Left ventricle myocardium inferior (tissue), 1 donor: Measurements from ENCODE around the gene USH2A. TPM values are rescaled to one million over a fixed set of nuclear protein-coding genes. Genes with fewer than 3 reads are reported as not detected.

Experiments used
- DNase-seq: peaks from one replicate; pipeline ENCODE4 v3.0.0-alpha.2; 2020
- H3K27ac ChIP-seq: fragments of 200-600 bp; replicated peaks from 2 replicates; pipeline ENCODE4 v1.8.0; 2021
- H3K27me3 ChIP-seq: fragments of 200-600 bp; 2 replicates; pipeline ENCODE4 v1.8.0; 2021; ENCODE audit warnings: low read depth
- H3K36me3 ChIP-seq: fragments of 200-600 bp; 2 replicates; pipeline ENCODE4 v1.8.0; 2021
- H3K4me1 ChIP-seq: fragments of 200-600 bp; 2 replicates; pipeline ENCODE4 v1.8.0; 2021
- H3K4me3 ChIP-seq: fragments of 200-600 bp; 2 replicates; pipeline ENCODE4 v1.8.0; 2021; ENCODE audit warnings: mild to moderate bottlenecking, moderate library complexity
- H3K9me3 ChIP-seq: fragments of 200-600 bp; replicated peaks from 2 replicates; pipeline ENCODE4 v1.8.0; 2021
- intact Hi-C: fragments of 100-400 bp; cut with micrococcal nuclease; formaldehyde crosslinking; loops from one replicate; pipeline ENCODE4 v1.11.0; 2022
- total RNA-seq: library from RNA; stranded (reverse); fragmentation: NEBNext Ultra II Directional; extraction: Animal tissue kit (Norgen Biotek cat#: 25700); gene quantifications from one replicate; pipeline ENCODE4 v1.2.1, GENCODE V29; 2021
- TF ChIP-seq, protein P1 (sequence below): fragments of 200-600 bp; IDR thresholded peaks from 2 replicates; pipeline ENCODE4 v1.8.0; 2021; ENCODE audit warnings: antibody characterized with exemption, mild to moderate bottlenecking, borderline replicate concordance
- donor health status: DM: no; HTN: yes; CAD: no; lungs with severe emphysema.

The USH2A gene
- total RNA-seq, 1 donor from 2014 or later: 3.6 TPM

GRCh38 chr1:216332003-216332402, 91.2 kb downstream of the USH2A start:
- H3K27me3 ChIP-seq: no peaks in the 10 kb centered on the region
- H3K4me1 ChIP-seq: no peaks in the 10 kb centered on the region
- DNase-seq: no peak
- H3K4me3 ChIP-seq: no peak overlapping the region
- peaks cover 17% of the 10 kb centered on the region for H3K9me3 ChIP-seq
- intact Hi-C loops: no loop called here
- TF ChIP-seq, protein P1, sequence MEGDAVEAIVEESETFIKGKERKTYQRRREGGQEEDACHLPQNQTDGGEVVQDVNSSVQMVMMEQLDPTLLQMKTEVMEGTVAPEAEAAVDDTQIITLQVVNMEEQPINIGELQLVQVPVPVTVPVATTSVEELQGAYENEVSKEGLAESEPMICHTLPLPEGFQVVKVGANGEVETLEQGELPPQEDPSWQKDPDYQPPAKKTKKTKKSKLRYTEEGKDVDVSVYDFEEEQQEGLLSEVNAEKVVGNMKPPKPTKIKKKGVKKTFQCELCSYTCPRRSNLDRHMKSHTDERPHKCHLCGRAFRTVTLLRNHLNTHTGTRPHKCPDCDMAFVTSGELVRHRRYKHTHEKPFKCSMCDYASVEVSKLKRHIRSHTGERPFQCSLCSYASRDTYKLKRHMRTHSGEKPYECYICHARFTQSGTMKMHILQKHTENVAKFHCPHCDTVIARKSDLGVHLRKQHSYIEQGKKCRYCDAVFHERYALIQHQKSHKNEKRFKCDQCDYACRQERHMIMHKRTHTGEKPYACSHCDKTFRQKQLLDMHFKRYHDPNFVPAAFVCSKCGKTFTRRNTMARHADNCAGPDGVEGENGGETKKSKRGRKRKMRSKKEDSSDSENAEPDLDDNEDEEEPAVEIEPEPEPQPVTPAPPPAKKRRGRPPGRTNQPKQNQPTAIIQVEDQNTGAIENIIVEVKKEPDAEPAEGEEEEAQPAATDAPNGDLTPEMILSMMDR: no peak
- H3K27ac ChIP-seq: no peak overlapping the region
- H3K36me3 ChIP-seq: no peaks in the 10 kb centered on the region

- H3K27me3 ChIP-seq: no peaks in the 10 kb centered on the region
- DNase-seq: no peak
These were observed 92.0 kb downstream of the USH2A start for GRCh38 chr1:216331211-216331610.

GRCh38 chr1:216330262-216330661, 93.0 kb downstream of the USH2A start:
- DNase-seq: no peak
- Histone ChIP-seq H3K36me3 (no peaks in the 10 kb centered on the region), H3K27ac (no peak overlapping the region), H3K27me3 (no peaks in the 10 kb centered on the region), H3K9me3 (peaks cover 17% of the 10 kb centered on the region), H3K4me1 (no peaks in the 10 kb centered on the region), H3K4me3 (no peak overlapping the region)
- TF ChIP-seq, protein P1: no peak
- intact Hi-C loops: no loop called here

More at GRCh38 chr1:216331211-216331610, 92.0 kb downstream of the USH2A start:
- Histone ChIP-seq H3K27ac (no peak overlapping the region), H3K4me1 (no peaks in the 10 kb centered on the region), H3K4me3 (no peak overlapping the region), H3K36me3 (no peaks in the 10 kb centered on the region), H3K9me3 (peaks cover 17% of the 10 kb centered on the region)
- intact Hi-C loops: no loop called here
- TF ChIP-seq, protein P1: no peak

DNA sequence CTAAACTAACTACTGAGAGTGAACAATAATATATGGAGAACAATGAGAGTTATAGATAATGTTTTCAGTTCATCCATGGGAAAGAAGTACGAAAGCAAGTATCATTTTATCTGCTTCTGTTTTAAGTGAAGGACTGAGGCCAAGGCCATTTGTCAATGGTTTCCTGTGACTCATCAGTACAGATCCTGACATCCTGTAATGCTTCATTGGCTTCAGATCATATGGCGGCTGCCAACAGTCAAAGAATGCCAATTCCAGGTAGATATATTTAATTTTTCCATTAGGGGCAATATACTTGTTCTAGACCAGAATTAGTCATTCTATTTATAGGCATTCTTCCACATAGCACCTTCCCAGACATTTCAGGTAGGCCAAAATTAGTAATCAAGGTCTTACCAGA, 97.3 kb downstream of the USH2A start:
- no peaks in the 10 kb centered on the region for H3K9me3 ChIP-seq
- no peaks in the 10 kb centered on the region for H3K27me3 ChIP-seq
- H3K36me3 ChIP-seq: no peaks in the 10 kb centered on the region
- no peak overlapping the region for H3K4me3 ChIP-seq
- TF ChIP-seq, protein P1: no peak
- intact Hi-C loops: no loop called here
- no peak overlapping the region for H3K27ac ChIP-seq
- no peaks in the 10 kb centered on the region for H3K4me1 ChIP-seq
- DNase-seq: no peak

DNA sequence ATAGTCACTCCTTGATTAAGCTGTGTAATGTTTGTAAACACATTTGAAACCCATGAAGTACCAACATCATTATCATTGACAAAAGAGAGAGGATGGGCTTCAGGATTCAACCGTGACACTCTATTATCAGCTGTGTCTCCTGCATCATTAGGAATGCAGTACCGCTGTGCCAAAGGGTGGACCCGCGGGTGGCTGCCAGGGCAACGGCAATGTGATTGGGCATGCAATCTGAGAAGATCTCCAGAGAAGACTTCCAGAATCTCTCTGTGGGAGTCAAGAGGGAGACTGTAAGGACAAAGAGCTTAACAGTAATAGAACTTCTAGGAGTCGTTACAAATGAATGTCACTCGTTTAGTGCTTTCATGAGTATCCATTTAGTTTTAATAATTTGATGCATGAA, 97.9 kb downstream of the USH2A start:
- no peak overlapping the region for H3K27ac ChIP-seq
- no peaks in the 10 kb centered on the region for H3K27me3 ChIP-seq
- TF ChIP-seq, protein P1: no peak
- no peaks in the 10 kb centered on the region for H3K9me3 ChIP-seq
- no peak for DNase-seq
- no peaks in the 10 kb centered on the region for H3K4me1 ChIP-seq
- intact Hi-C loops: no loop called here
- H3K36me3 ChIP-seq: no peaks in the 10 kb centered on the region
- H3K4me3 ChIP-seq: no peak overlapping the region

DNA sequence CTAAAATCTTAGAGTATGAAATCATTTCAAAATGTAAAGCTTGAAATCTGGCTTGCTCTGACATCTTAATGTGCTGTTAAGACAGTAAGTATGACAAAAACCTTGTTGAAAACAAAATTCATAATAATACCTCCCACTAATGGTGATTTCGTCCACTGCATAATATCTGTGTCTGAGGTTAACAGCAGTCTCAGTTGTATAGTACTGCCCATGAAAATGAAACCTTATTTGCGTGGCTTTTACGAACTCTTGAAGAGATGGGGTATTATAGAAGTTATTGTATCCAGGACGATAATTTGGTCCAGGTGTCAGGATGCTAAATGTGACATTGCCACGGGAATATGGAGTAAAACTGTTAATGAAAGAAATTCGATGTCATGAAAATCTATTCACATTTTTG, 99.9 kb downstream of the USH2A start:
- intact Hi-C loops: no loop called here

More for the DNA sequence above, 99.9 kb downstream of the USH2A start:
- H3K4me3 ChIP-seq: no peak overlapping the region
- TF ChIP-seq, protein P1: no peak
- H3K36me3 ChIP-seq: no peaks in the 10 kb centered on the region
- DNase-seq: no peak
- peaks cover 6% of the 10 kb centered on the region for H3K9me3 ChIP-seq
- no peaks in the 10 kb centered on the region for H3K4me1 ChIP-seq
- H3K27me3 ChIP-seq: no peaks in the 10 kb centered on the region
- H3K27ac ChIP-seq: no peak overlapping the region
